BLaER1 treated with 17β-estradiol and CSF1 and Interleukin-3, amounts not matched to agents 10 nM and 100 nM (cell line): ENCODE measurements around the gene FOXD2.

ENCODE experiments used
- H3K27ac ChIP-seq, 11 experiments: shearing (Covaris generic); formaldehyde crosslinking; 2 replicates each; pipeline ENCODE4 v1.8.1; 2022
- H3K27me3 ChIP-seq, 11 experiments: shearing (Covaris generic); formaldehyde crosslinking; 2 replicates each; pipeline ENCODE4 v1.8.1; 2022
- H3K36me3 ChIP-seq, 11 experiments: shearing (Covaris generic); formaldehyde crosslinking; 2 replicates each; pipeline ENCODE4 v1.8.1; 2022
- H3K4me1 ChIP-seq, 10 experiments: shearing (Covaris generic); formaldehyde crosslinking; 2 replicates each; pipeline ENCODE4 v1.8.1; 2022
- H3K4me2 ChIP-seq, 11 experiments: shearing (Covaris generic); formaldehyde crosslinking; 2 replicates each; pipeline ENCODE4 v1.8.1; 2022
- H3K4me3 ChIP-seq, 10 experiments: shearing (Covaris generic); formaldehyde crosslinking; 2 replicates each; pipeline ENCODE4 v1.8.1; 2022
- H3K9ac ChIP-seq, 11 experiments: shearing (Covaris generic); formaldehyde crosslinking; 2 replicates each; pipeline ENCODE4 v1.8.1; 2022
- H3K9me3 ChIP-seq, 11 experiments: shearing (Covaris generic); formaldehyde crosslinking; replicated peaks in 1 of 11; 2 replicates each; pipeline ENCODE4 v1.8.1; 2022
- H4K20me1 ChIP-seq, 11 experiments: shearing (Covaris generic); formaldehyde crosslinking; 2 replicates each; pipeline ENCODE4 v1.8.1; 2022
- Cebpa-rat ChIP-seq, 11 experiments: shearing (Covaris generic); IDR thresholded peaks; 2 replicates each; pipeline ENCODE4 v1.8.1; 2022

FOXD2 gene

DNA sequence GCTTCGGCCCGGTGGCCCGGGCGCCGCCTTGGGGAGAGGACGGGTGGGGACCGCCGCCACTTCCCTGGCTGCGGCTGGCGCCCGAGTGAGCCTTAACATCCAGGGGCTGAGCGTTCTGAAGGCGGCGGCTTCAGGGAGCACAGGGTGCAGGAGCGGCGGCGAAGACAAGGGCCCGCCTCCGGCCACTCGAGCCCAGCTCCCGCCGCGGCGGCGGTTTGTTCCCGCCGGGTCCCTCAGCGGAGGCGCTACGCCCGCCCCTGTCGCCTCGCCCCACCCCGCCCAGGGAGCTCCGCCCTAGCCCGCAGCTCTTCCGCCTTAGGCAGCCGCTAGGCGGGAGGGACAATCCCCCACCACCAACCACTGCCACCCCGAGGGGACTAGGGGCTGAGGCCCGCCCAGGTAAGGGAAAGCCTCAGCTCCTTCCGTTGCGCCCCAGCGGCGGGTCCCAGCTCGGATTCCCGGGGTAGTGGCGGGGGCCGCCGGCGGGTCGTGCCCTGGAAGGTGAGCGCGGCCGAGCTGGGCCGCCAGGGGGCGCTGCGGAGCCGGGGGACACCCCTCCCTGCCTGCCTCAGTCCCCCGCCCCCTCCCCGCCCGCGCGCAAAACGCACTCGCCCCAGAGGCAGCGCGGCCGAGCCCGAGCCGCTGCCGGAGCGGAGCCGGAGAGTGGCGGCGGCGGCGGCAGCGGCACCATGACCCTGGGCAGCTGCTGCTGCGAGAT, at the start of gene FOXD2:
Gene FOXD2, plus strand, starts transcription at position 598 of the 718 bp plus-strand sequence. Its CDS starts 92 bp downstream, at position 690.
- Histone ChIP-seq H3K9ac (peak within 1 kb of the TSS; percentile 80 to 90 (median 85)), H4K20me1 (peaks cover 26 to 80% (median 66%) of the 10 kb centered on the region in 11 experiments; a peak in 20 of 22 replicates), H3K9me3 (peaks cover 0 to 4% (median 0%) of the 10 kb centered on the region in 11 experiments; a peak in 2 of 22 replicates), H3K4me1 (peaks cover 29 to 47% (median 41%) of the 10 kb centered on the region in 10 experiments), H3K4me3 (peak within 1 kb of the TSS; percentile 66 to 84 (median 77)), H3K27me3 (peaks cover 84 to 100% (median 96%) of the 10 kb centered on the region in 11 experiments), H3K36me3 (peaks cover 0 to 15% (median 0%) of the 10 kb centered on the region in 11 experiments; a peak in 5 of 22 replicates), H3K27ac (peak within 1 kb of the TSS; percentile 69 to 88 (median 78)), H3K4me2 (peak within 1 kb of the TSS; percentile 79 to 98 (median 94))
- no peak for TF ChIP-seq Cebpa-rat (IDR thresholded peaks at IDR 0.05)

DNA sequence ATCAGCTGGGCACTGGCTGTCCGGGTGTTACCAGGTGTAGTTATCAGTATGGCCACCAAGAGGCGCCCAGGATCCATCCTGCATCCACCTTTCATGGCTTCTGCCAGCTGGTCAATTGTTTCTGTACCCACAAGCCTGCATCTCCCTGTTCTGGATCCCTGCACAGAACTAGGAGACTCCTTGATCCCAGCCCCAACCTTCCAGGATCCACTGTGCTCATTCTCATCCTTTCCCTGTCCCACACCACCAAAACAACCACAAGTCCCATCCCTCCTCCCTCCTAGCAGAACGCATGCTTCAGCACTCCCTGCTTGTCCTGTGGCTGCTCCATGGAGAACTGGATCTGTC, 49.0 kb upstream of the FOXD2 start:
- TF ChIP-seq Cebpa-rat (IDR thresholded peaks at IDR 0.05) = no peak
- Histone ChIP-seq H4K20me1 (peaks cover 0 to 20% (median 0%) of the 10 kb centered on the region in 11 experiments; a peak in 3 of 22 replicates), H3K27me3 (no peaks in the 10 kb centered on the region), H3K36me3 (peaks cover 0 to 28% (median 4%) of the 10 kb centered on the region in 11 experiments; a peak in 6 of 22 replicates), H3K9ac (no peak overlapping the region), H3K9me3 (no peaks in the 10 kb centered on the region), H3K4me3 (no peak overlapping the region), H3K4me2 (no peak overlapping the region), H3K27ac (no peak overlapping the region), H3K4me1 (no peaks in the 10 kb centered on the region)

DNA sequence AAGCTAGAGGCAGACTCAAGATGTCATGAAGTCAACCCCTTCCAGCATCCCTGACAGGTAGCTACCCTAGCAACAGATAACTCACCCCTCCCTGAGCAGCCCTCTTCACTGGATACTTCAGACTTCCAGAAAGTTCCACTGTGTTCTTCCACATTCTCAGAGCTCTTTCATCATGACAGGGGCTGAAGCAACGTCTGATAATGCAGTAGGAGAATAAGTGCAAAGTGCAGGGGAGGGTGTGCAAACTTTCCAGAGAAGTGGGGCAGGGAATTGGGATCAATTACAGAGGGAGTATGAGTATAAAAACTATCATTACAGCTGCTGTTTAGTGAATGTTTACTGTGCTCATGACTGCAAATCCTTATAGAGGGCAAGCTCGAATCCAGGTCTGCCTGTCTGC, 48.1 kb upstream of the FOXD2 start:
- Histone ChIP-seq H3K9me3 (no peaks in the 10 kb centered on the region), H3K27me3 (no peaks in the 10 kb centered on the region), H3K4me1 (no peaks in the 10 kb centered on the region), H3K27ac (no peak overlapping the region), H3K4me3 (no peak overlapping the region), H4K20me1 (peaks cover 0 to 20% (median 0%) of the 10 kb centered on the region in 11 experiments; a peak in 3 of 22 replicates), H3K36me3 (peaks cover 0 to 19% (median under 1%) of the 10 kb centered on the region in 11 experiments; a peak in 3 of 22 replicates), H3K4me2 (no peak overlapping the region), H3K9ac (no peak overlapping the region)
- TF ChIP-seq Cebpa-rat (IDR thresholded peaks at IDR 0.05) = no peak

DNA sequence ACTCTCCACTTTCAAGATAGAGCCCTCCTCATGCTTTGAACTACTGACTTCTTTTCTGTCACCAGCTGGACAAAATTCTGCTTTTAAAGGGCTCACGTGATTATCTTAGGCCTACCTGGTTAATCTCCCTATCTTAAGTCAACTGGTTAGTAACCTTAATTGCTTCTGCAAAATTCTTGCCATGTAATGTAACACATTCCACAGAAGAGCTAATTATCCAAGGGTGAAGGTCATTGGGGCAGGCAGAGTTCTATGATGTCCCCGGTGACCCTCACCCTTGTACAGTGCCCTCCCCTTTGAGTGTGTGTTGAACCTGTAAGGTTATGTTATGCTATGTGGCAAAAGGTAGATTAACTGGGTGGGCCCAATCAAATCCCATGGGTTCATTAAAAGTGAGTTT, 47.0 kb upstream of the FOXD2 start:
- H3K9me3 ChIP-seq = no peaks in the 10 kb centered on the region
- H4K20me1 ChIP-seq = peaks cover 0 to 20% (median 0%) of the 10 kb centered on the region in 11 experiments; a peak in 3 of 22 replicates
- TF ChIP-seq Cebpa-rat (IDR thresholded peaks at IDR 0.05) = no peak
- H3K4me1 ChIP-seq = no peaks in the 10 kb centered on the region
- H3K4me2 ChIP-seq = no peak overlapping the region
- H3K27ac ChIP-seq = no peak overlapping the region
- no peak overlapping the region for H3K9ac ChIP-seq
- no peak overlapping the region for H3K4me3 ChIP-seq
- H3K36me3 ChIP-seq = peaks cover 0 to 8% (median 0%) of the 10 kb centered on the region in 11 experiments; a peak in 2 of 22 replicates
- H3K27me3 ChIP-seq = no peaks in the 10 kb centered on the region

- TF ChIP-seq Cebpa-rat (IDR thresholded peaks at IDR 0.05) = no peak
- no peaks in the 10 kb centered on the region for H3K27me3 ChIP-seq
- H3K36me3 ChIP-seq = no peaks in the 10 kb centered on the region
- no peak overlapping the region for H3K27ac ChIP-seq
- peaks cover 0 to 11% (median 0%) of the 10 kb centered on the region in 11 experiments; a peak in 2 of 22 replicates for H4K20me1 ChIP-seq
- no peaks in the 10 kb centered on the region for H3K9me3 ChIP-seq
- H3K4me3 ChIP-seq = no peak overlapping the region
- H3K9ac ChIP-seq = no peak overlapping the region
- H3K4me1 ChIP-seq = no peaks in the 10 kb centered on the region
- H3K4me2 ChIP-seq = no peak overlapping the region
These were observed 44.7 kb upstream of the FOXD2 start for GRCh38 chr1:47393141-47393540.

DNA sequence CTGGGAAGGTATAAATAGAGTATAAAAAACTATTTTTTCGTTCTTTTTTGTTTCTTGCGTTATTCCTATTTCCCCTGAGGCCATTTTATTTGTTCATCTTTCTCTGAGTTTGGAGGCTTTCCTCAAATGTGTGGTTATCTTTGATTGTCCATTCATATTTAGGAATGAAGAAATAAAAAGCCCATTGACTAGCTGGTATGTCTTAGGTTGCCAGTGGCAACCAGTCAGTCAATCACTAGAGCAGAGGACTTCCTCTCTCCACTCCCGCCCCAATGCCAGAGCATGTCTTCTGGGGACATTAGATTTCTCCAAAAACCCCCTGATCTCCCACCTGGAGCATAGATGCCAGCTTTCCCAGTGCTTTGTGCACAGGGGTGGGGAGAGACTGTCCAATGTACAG, 42.4 kb upstream of the FOXD2 start:
- TF ChIP-seq Cebpa-rat (IDR thresholded peaks at IDR 0.05) = no peak
- no peak overlapping the region for H3K4me2 ChIP-seq
- no peak overlapping the region for H3K9ac ChIP-seq
- no peaks in the 10 kb centered on the region for H3K36me3 ChIP-seq
- no peaks in the 10 kb centered on the region for H4K20me1 ChIP-seq
- no peak overlapping the region for H3K27ac ChIP-seq
- no peaks in the 10 kb centered on the region for H3K4me1 ChIP-seq
- H3K9me3 ChIP-seq = no peaks in the 10 kb centered on the region
- H3K27me3 ChIP-seq = no peaks in the 10 kb centered on the region
- no peak overlapping the region for H3K4me3 ChIP-seq

DNA sequence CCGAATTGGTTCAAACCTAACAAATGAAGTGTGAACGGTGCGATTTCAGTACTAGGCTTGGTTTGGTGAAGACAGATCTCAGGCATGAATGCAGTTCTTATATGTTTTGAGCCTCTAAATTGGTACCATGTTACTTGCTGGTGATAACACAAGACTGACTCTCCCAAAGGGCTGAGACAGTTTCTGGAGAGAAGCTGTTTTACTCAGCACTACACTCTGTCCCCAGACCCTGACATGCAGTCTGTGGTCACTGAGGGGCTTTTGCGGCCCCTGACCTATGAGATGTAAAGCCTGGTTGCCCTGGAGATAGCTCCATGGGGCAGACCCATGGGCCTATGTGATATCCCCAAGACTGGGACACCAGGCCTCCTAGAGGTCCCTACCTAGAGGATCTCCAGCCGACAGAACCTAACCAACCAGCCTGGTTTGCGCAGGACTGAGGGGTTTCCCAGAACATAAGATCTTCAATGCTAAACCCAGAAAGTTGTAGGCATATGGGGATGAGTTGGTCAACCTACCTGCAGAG, 41.1 kb upstream of the FOXD2 start:
- no peak for TF ChIP-seq Cebpa-rat (IDR thresholded peaks at IDR 0.05)
- Histone ChIP-seq H3K4me2 (no peak overlapping the region), H3K9ac (no peak overlapping the region), H3K36me3 (no peaks in the 10 kb centered on the region), H3K4me3 (no peak overlapping the region), H3K27me3 (no peaks in the 10 kb centered on the region), H3K9me3 (no peaks in the 10 kb centered on the region), H3K4me1 (no peaks in the 10 kb centered on the region), H4K20me1 (0 out of 22 replicates have a peak, but pooled peaks cover 0 to 4% (median 0%) of the 10 kb centered on the region in 11 experiments), H3K27ac (no peak overlapping the region)

DNA sequence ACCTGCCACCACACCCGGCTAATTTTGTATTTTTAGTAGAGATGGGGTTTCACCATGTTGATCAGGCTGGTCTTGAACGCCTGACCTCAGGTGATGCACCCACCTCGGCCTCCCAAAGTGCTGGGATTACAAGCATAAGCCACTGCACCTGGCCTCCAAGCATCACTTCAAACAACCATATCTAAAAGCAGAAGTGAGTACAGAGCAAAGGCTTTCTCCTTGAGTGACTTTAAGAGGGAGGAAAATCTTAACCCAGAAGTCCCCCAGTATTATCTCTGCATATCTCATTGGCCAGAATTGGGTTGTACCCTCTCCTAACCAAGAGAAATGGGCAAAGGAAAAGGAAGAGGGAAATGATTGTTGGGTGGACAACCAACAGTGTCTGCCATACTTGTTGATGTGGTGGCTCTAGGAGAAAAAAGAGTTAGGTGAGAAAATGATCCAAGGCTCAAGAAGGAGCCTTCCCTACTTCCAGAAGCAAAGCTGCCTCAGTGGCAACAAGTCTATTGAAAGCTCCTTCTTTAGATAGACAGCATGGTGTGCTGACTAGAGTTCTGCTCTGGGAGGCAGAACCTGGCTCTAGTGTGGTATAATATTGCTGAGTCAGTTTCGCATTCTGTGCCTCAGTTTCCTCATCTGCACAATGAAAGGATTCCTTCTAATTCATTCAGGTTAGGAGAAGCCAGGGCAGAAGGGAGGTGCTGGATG, 38.6 kb upstream of the FOXD2 start:
- Histone ChIP-seq H3K27ac (no peak overlapping the region), H3K36me3 (no peaks in the 10 kb centered on the region), H3K4me3 (no peak overlapping the region), H3K27me3 (no peaks in the 10 kb centered on the region), H3K4me1 (peaks cover 0 to 4% (median 0%) of the 10 kb centered on the region in 10 experiments; a peak in 1 of 20 replicates), H4K20me1 (0 out of 22 replicates have a peak, but pooled peaks cover 0 to 4% (median 0%) of the 10 kb centered on the region in 11 experiments), H3K9ac (no peak overlapping the region), H3K4me2 (no peak overlapping the region), H3K9me3 (no peaks in the 10 kb centered on the region)
- TF ChIP-seq Cebpa-rat (IDR thresholded peaks at IDR 0.05) = no peak

- no peak overlapping the region for H3K4me2 ChIP-seq
- no peak for TF ChIP-seq Cebpa-rat (IDR thresholded peaks at IDR 0.05)
- 0 out of 22 replicates have a peak, but pooled peaks cover 0 to 4% (median 0%) of the 10 kb centered on the region in 11 experiments for H4K20me1 ChIP-seq
These were observed 38.0 kb upstream of the FOXD2 start for GRCh38 chr1:47399846-47400155.

More at GRCh38 chr1:47399846-47400155, 38.0 kb upstream of the FOXD2 start:
- H3K27ac ChIP-seq = no peak overlapping the region
- no peak overlapping the region for H3K9ac ChIP-seq
- no peaks in the 10 kb centered on the region for H3K9me3 ChIP-seq
- no peak overlapping the region for H3K4me3 ChIP-seq
- no peaks in the 10 kb centered on the region for H3K36me3 ChIP-seq
- peaks cover 0 to 4% (median 0%) of the 10 kb centered on the region in 10 experiments; a peak in 1 of 20 replicates for H3K4me1 ChIP-seq
- no peaks in the 10 kb centered on the region for H3K27me3 ChIP-seq
